Endothelial cell of umbilical vein (primary cell): ENCODE results near the gene SMCHD1.
A peak's percentile ranks its signal among the peaks of the same experiment; 100 is the strongest.

Experiments used
- EZH2 ChIP-seq: IDR thresholded peaks from 2 replicates; pipeline ENCODE4 v1.6.1; 2012; ENCODE audit warnings: borderline replicate concordance, low read depth, mild to moderate bottlenecking, moderate library complexity, low read length, inconsistent platforms; ENCODE audit not compliant: severe bottlenecking
- FOS ChIP-seq: IDR thresholded peaks from 2 replicates; pipeline ENCODE4 v1.6.1; 2011; ENCODE audit warnings: mild to moderate bottlenecking, low read length, moderate library complexity, borderline replicate concordance; ENCODE audit not compliant: insufficient read depth
- JUN ChIP-seq: IDR thresholded peaks from 2 replicates; pipeline ENCODE4 v1.6.1; 2011; ENCODE audit warnings: borderline replicate concordance, low read depth; ENCODE audit not compliant: insufficient read length, insufficient read depth
- MYC ChIP-seq: IDR thresholded peaks from one replicate; pipeline ENCODE4 v1.6.1; 2011; ENCODE audit warnings: mild to moderate bottlenecking, low read depth, low read length
- POLR2A ChIP-seq: IDR thresholded peaks from 2 replicates; pipeline ENCODE4 v1.6.1; 2012; ENCODE audit warnings: low read depth, mild to moderate bottlenecking, control low read depth, low read length
- POLR2AphosphoS5 ChIP-seq: IDR thresholded peaks from 2 replicates; pipeline ENCODE4 v1.6.1; 2012; ENCODE audit warnings: low read depth, mild to moderate bottlenecking, control low read depth, low read length, moderate library complexity; ENCODE audit not compliant: insufficient read depth
- TF ChIP-seq, protein P1 (sequence below): IDR thresholded peaks from 2 replicates; pipeline ENCODE4 v1.6.1; 2011; ENCODE audit not compliant: insufficient read depth, insufficient read length
- TF ChIP-seq, protein P2 (sequence below), 2 donors: IDR thresholded peaks; 1 replicate in 1 of 2; 2 replicates in 1 of 2; pipeline ENCODE4 v1.5.1; 2011; ENCODE audit warnings: low read length in 2 of 2, mild to moderate bottlenecking in 2 of 2, moderate library complexity in 2 of 2, control low read depth in 1 of 2, inconsistent platforms in 1 of 2, low read depth in 1 of 2; ENCODE audit not compliant: insufficient read depth in 1 of 2; ENCODE audit errors: extremely low read depth in 1 of 2

GRCh38 chr18:2776601-2777000, 121.1 kb downstream of the SMCHD1 start:
- TF ChIP-seq MYC (no peak), EZH2 (no peak), FOS (peak; percentile 16), POLR2A (peak; percentile 41), POLR2AphosphoS5 (peak; percentile 63), JUN (peak; percentile 44)
- TF ChIP-seq, protein P1, sequence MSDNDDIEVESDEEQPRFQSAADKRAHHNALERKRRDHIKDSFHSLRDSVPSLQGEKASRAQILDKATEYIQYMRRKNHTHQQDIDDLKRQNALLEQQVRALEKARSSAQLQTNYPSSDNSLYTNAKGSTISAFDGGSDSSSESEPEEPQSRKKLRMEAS, result no peak
- TF ChIP-seq, protein P2, sequence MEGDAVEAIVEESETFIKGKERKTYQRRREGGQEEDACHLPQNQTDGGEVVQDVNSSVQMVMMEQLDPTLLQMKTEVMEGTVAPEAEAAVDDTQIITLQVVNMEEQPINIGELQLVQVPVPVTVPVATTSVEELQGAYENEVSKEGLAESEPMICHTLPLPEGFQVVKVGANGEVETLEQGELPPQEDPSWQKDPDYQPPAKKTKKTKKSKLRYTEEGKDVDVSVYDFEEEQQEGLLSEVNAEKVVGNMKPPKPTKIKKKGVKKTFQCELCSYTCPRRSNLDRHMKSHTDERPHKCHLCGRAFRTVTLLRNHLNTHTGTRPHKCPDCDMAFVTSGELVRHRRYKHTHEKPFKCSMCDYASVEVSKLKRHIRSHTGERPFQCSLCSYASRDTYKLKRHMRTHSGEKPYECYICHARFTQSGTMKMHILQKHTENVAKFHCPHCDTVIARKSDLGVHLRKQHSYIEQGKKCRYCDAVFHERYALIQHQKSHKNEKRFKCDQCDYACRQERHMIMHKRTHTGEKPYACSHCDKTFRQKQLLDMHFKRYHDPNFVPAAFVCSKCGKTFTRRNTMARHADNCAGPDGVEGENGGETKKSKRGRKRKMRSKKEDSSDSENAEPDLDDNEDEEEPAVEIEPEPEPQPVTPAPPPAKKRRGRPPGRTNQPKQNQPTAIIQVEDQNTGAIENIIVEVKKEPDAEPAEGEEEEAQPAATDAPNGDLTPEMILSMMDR (IDR thresholded peaks at IDR 0.05; ENCODE audit: extremely low read depth in 1 of 2, insufficient read depth in 1 of 2, low read depth in 1 of 2, low read length in 2 of 2), result no peak
